ENCODE measurements around the gene DGKQ. TPM values are rescaled to one million over a fixed set of nuclear protein-coding genes. Genes with fewer than 3 reads are reported as not detected.

DGKQ gene
- total RNA-seq, 2 experiments from 2014 or later, result 17.6 to 19.2 TPM

- intact Hi-C loops (cut with DNase I, micrococcal nuclease), result no loop called here
- TF ChIP-seq CTCF (IDR thresholded peaks at IDR 0.05), result no peak
- Histone ChIP-seq H3K4me1 (ENCODE audit: insufficient read depth, low read length) (peaks cover 27% of the 10 kb centered on the region), H3K27ac (ENCODE audit: low read depth in 1 of 2, low read length in 2 of 2) (no peak overlapping the region), H3K27me3 (ENCODE audit: control insufficient read depth in 1 of 2, insufficient read depth in 2 of 2, low read length in 2 of 2) (no peaks in the 10 kb centered on the region), H3K4me3 (ENCODE audit: low read length) (no peak overlapping the region), H3K36me3 (ENCODE audit: insufficient read depth, low read length) (peaks cover 34% of the 10 kb centered on the region), H3K9me3 (ENCODE audit: control insufficient read depth in 1 of 2, insufficient read depth in 1 of 2, low read length in 2 of 2) (peaks cover 0 to 11% of the 10 kb centered on the region in 2 experiments)
- POLR2A ChIA-PET, result no interaction called here
- Mint-ChIP-seq H3K27me3 (no peaks in the 10 kb centered on the region), H3K36me3 (ENCODE audit: low read depth) (peaks cover 36% of the 10 kb centered on the region), H3K9me3 (peaks cover 4% of the 10 kb centered on the region), H3K27ac (peak overlapping the region; percentile 10), H3K4me1 (ENCODE audit: low read depth) (peaks cover 42% of the 10 kb centered on the region), H3K4me3 (peak overlapping the region; percentile 69)
- DNase-seq (peak in 1 of 14 experiments; percentile 6), ATAC-seq (ENCODE audit: poor library complexity) (peak; percentile 26)
- CTCF ChIA-PET, result no interaction called here
Measured at GRCh38 chr4:915041-915474, 58.3 kb downstream of the DGKQ start.

DNA sequence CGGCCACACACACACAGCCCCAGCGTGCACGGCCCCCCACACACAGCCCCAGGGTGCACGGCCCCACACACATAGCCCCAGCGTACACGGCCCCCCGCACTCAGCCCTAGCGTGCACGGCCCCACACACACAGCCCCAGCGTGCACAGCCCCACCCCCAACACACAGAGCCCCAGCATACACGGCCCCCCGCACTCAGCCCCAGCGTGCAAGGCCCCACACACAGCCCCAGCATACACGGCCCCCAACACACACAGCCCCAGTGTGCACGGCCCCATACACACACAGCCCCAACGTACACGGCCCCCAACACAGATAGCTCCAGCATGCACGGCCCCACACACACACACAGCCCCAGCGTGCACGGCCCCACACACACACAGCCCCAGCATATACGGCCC lies 58.8 kb downstream of the DGKQ start:
- DNase-seq, result no peak
- no peaks in the 10 kb centered on the region for H3K27me3 ChIP-seq (ENCODE audit: control insufficient read depth in 1 of 2, insufficient read depth in 2 of 2, low read length in 2 of 2)
- Mint-ChIP-seq H3K27me3 (no peaks in the 10 kb centered on the region), H3K36me3 (ENCODE audit: low read depth) (peaks cover 38% of the 10 kb centered on the region), H3K27ac (no peak overlapping the region), H3K4me3 (no peak overlapping the region), H3K9me3 (peaks cover 4% of the 10 kb centered on the region), H3K4me1 (ENCODE audit: low read depth) (peaks cover 39% of the 10 kb centered on the region)
- peaks cover 27% of the 10 kb centered on the region for H3K4me1 ChIP-seq (ENCODE audit: insufficient read depth, low read length)
- POLR2A ChIA-PET, result no interaction called here
- no peak overlapping the region for H3K27ac ChIP-seq (ENCODE audit: low read depth in 1 of 2, low read length in 2 of 2)
- H3K36me3 ChIP-seq (ENCODE audit: insufficient read depth, low read length), result peaks cover 40% of the 10 kb centered on the region
- H3K9me3 ChIP-seq (ENCODE audit: control insufficient read depth in 1 of 2, insufficient read depth in 1 of 2, low read length in 2 of 2), result peaks cover 0 to 11% of the 10 kb centered on the region in 2 experiments
- no peak for ATAC-seq (ENCODE audit: poor library complexity)
- intact Hi-C loops (cut with DNase I, micrococcal nuclease), result no loop called here
- CTCF ChIA-PET, result no interaction called here
- no peak for TF ChIP-seq CTCF (IDR thresholded peaks at IDR 0.05)
- H3K4me3 ChIP-seq (ENCODE audit: low read length), result no peak overlapping the region

DNA sequence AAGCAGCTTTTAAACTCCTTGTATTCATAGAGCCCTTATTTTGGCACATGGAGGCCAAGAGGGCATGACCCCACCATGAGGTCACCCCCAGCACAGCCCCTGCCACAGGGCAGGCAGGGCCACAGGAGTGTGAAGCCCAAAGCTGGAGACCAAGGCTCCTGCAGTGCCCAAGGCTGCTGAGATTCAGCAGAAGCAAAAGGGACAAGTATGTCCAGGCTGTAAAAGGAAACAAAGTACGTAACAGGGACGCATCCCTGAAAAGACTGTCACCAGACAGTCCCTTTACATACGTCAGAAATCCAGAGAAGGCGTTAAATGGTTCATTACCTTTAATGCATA lies 60.1 kb downstream of the DGKQ start:
- CTCF ChIA-PET, result no interaction called here
- H3K9me3 ChIP-seq (ENCODE audit: control insufficient read depth in 1 of 2, insufficient read depth in 1 of 2, low read length in 2 of 2), result no peaks in the 10 kb centered on the region
- POLR2A ChIA-PET, result no interaction called here

More for the DNA sequence above, 60.1 kb downstream of the DGKQ start:
- Histone ChIP-seq H3K4me1 (ENCODE audit: insufficient read depth, low read length) (peaks cover 22% of the 10 kb centered on the region), H3K27ac (ENCODE audit: low read depth in 1 of 2, low read length in 2 of 2) (no peak overlapping the region), H3K4me3 (ENCODE audit: low read length) (no peak overlapping the region), H3K27me3 (ENCODE audit: control insufficient read depth in 1 of 2, insufficient read depth in 2 of 2, low read length in 2 of 2) (no peaks in the 10 kb centered on the region), H3K36me3 (ENCODE audit: insufficient read depth, low read length) (peaks cover 44% of the 10 kb centered on the region)
- Mint-ChIP-seq H3K4me1 (ENCODE audit: low read depth) (peaks cover 34% of the 10 kb centered on the region), H3K9me3 (peaks cover 4% of the 10 kb centered on the region), H3K27ac (no peak overlapping the region), H3K36me3 (ENCODE audit: low read depth) (peaks cover 41% of the 10 kb centered on the region), H3K4me3 (no peak overlapping the region), H3K27me3 (no peaks in the 10 kb centered on the region)
- ATAC-seq (ENCODE audit: poor library complexity), result no peak
- TF ChIP-seq CTCF (IDR thresholded peaks at IDR 0.05), result no peak
- no peak for DNase-seq
- intact Hi-C loops (cut with DNase I, micrococcal nuclease), result no loop called here
